ENCODE measurements around the gene TIAM2. TPM values are rescaled to one million over a fixed set of nuclear protein-coding genes. Genes with fewer than 3 reads are reported as not detected.

TIAM2 gene
- total and polyA plus RNA-seq, 9 of the 15 experiments (the other 6 are each of a cell fraction or from before 2014, with no cell fraction given), result 0.73 to 6.5 (median 4.3) TPM

GRCh38 chr6:155036907-155037306 is 41.8 kb downstream of the TIAM2 start:
- no peaks in the 10 kb centered on the region for H4K20me1 ChIP-seq (replicated peaks; ENCODE audit: control insufficient read depth, insufficient read depth, low read length)
- no peaks in the 10 kb centered on the region for H3K9me3 ChIP-seq (replicated peaks; ENCODE audit: control insufficient read depth, insufficient read depth, low read depth, low read length)
- TF ChIP-seq ZNF830 (CRISPR knock-in tag; IDR thresholded peaks at IDR 0.05), result no peak
- TF ChIP-seq HMG20B (CRISPR knock-in tag; IDR thresholded peaks at IDR 0.05), result no peak
- H3K4me3 ChIP-seq, result no peak overlapping the region
- ChIA-PET CTCF (ENCODE audit: low intra/inter-chr PET ratio) (no interaction called here), POLR2A (no interaction called here)
- 5% methylated on average over 8 of the region's 8 CpGs for WGBS (ENCODE audit: insufficient coverage, low coverage, missing lambda C conversion rate)
- in situ Hi-C loops (cut with MboI) (no loop called here), intact Hi-C loops (cut with micrococcal nuclease) (no loop called here)
- H3K4me2 ChIP-seq (ENCODE audit: insufficient read depth, low read length), result no peak overlapping the region
- ATAC-seq (no peak), FAIRE-seq (no peak), DNase-seq (ENCODE audit: extremely low read depth in 1 of 4, low spot score in 3 of 4) (no peak)
- H3K9ac ChIP-seq (ENCODE audit: insufficient read depth in 1 of 2, low read depth in 2 of 2, low read length in 2 of 2), result no peak overlapping the region
- H3K9me1 ChIP-seq (ENCODE audit: control insufficient read depth, insufficient read depth, low read length), result no peaks in the 10 kb centered on the region
- no TSS peak for BruUV-seq (replicated peaks)
- H3K27me3 ChIP-seq (ENCODE audit: control insufficient read depth in 2 of 2, insufficient read depth in 2 of 2, low read length in 2 of 2), result peaks cover 42 to 44% of the 10 kb centered on the region in 2 experiments
- no peaks in the 10 kb centered on the region for H3K36me3 ChIP-seq (ENCODE audit: control insufficient read depth, insufficient read depth, low read length)
- H3K79me2 ChIP-seq (ENCODE audit: control insufficient read depth, insufficient read depth, low read length), result no peaks in the 10 kb centered on the region
- H3K4me1 ChIP-seq (replicated peaks in 1 of 2; ENCODE audit: control insufficient read depth in 2 of 2, insufficient read depth in 2 of 2, low read length in 2 of 2), result no peaks in the 10 kb centered on the region
- H3K27ac ChIP-seq (ENCODE audit: extremely low read depth, low read depth, low read length), result no peak overlapping the region
- no peak overlapping the region for H2AFZ ChIP-seq (ENCODE audit: low read depth, low read length)

- in situ Hi-C loops (cut with MboI), result no loop called here
- ATAC-seq (no peak), FAIRE-seq (no peak)
These were observed 43.0 kb downstream of the TIAM2 start for GRCh38 chr6:155038104-155038503.

More at GRCh38 chr6:155038104-155038503, 43.0 kb downstream of the TIAM2 start:
- Histone ChIP-seq H4K20me1 (replicated peaks; ENCODE audit: control insufficient read depth, insufficient read depth, low read length) (no peaks in the 10 kb centered on the region), H3K27ac (ENCODE audit: extremely low read depth, low read depth, low read length) (no peak overlapping the region), H3K9me1 (ENCODE audit: control insufficient read depth, insufficient read depth, low read length) (no peaks in the 10 kb centered on the region), H3K79me2 (ENCODE audit: control insufficient read depth, insufficient read depth, low read length) (no peaks in the 10 kb centered on the region), H3K27me3 (ENCODE audit: control insufficient read depth in 2 of 2, insufficient read depth in 2 of 2, low read length in 2 of 2) (peaks cover 44 to 45% of the 10 kb centered on the region in 2 experiments), H3K36me3 (ENCODE audit: control insufficient read depth, insufficient read depth, low read length) (no peaks in the 10 kb centered on the region), H3K4me3 (no peak overlapping the region), H3K9ac (ENCODE audit: insufficient read depth in 1 of 2, low read depth in 2 of 2, low read length in 2 of 2) (no peak overlapping the region), H2AFZ (ENCODE audit: low read depth, low read length) (no peak overlapping the region), H3K9me3 (replicated peaks; ENCODE audit: control insufficient read depth, insufficient read depth, low read depth, low read length) (no peaks in the 10 kb centered on the region), H3K4me1 (replicated peaks in 1 of 2; ENCODE audit: control insufficient read depth in 2 of 2, insufficient read depth in 2 of 2, low read length in 2 of 2) (no peaks in the 10 kb centered on the region), H3K4me2 (ENCODE audit: insufficient read depth, low read length) (no peak overlapping the region)
- intact Hi-C loops (cut with micrococcal nuclease), result no loop called here
- no peak for DNase-seq (ENCODE audit: extremely low read depth in 1 of 4, low spot score in 3 of 4)
- ChIA-PET CTCF (ENCODE audit: low intra/inter-chr PET ratio) (no interaction called here), POLR2A (no interaction called here)
- no TSS peak for BruUV-seq (replicated peaks)
- no peak for TF ChIP-seq BHLHE40 (IDR thresholded peaks at IDR 0.05; ENCODE audit: low read length)
- WGBS (ENCODE audit: insufficient coverage, low coverage, missing lambda C conversion rate), result 14% methylated on average over 4 of the region's 4 CpGs

All from K562 (cell line).